Endothelial cell of umbilical vein (primary cell): ENCODE results near the gene SIN3B. TPM values are rescaled to one million over a fixed set of nuclear protein-coding genes. Genes with fewer than 3 reads are reported as not detected.

Experiments
- BruUV-seq: library from RNA; stranded (reverse); fragments of 400-500 nt; replicated peaks from 2 replicates; lab custom pipeline; 2021; lab: Mats Ljungman, UMichigan
- CTCF ChIA-PET: fragments of 300-600, 350-600 bp; sonication (Branson Sonifier 250); formaldehyde crosslinking; loops from one replicate; lab custom pipeline; 2021; ENCODE audit warnings: antibody characterized with exemption, inconsistent platforms; lab: Charles Lee
- POLR2A ChIA-PET: fragments of 300-600, 350-600 bp; sonication (Branson Sonifier 250); formaldehyde crosslinking; loops from one replicate; lab custom pipeline; 2021; ENCODE audit warnings: antibody characterized with exemption, inconsistent platforms; lab: Charles Lee
- DNase-seq: peaks from one replicate; pipeline ENCODE4 v3.0.0-alpha.2; 2011; ENCODE audit warnings: low read depth, low spot score
- FAIRE-seq: peaks from 2 replicates; lab custom pipeline; 2011; peaks lifted over from hg19 to GRCh38; lab: Jason Lieb, UNC
- H2AFZ ChIP-seq: 2 replicates; pipeline ENCODE4 v1.6.0; 2012; ENCODE audit warnings: low read depth, low read length, control low read depth, inconsistent platforms
- H3K27ac ChIP-seq: 2 replicates; pipeline ENCODE4 v1.5.1; 2011; ENCODE audit warnings: low read depth, mild to moderate bottlenecking, control low read depth, low read length, moderate library complexity; ENCODE audit not compliant: insufficient read depth
- H3K27me3 ChIP-seq, 2 experiments: 2 replicates each; pipeline versions ENCODE4 v1.6.0 to v1.6.1; 2011; ENCODE audit warnings: low read length in 2 of 2, mixed read lengths in 1 of 2; ENCODE audit not compliant: control insufficient read depth in 2 of 2, insufficient read depth in 2 of 2
- H3K36me3 ChIP-seq, 2 experiments: 2 replicates in 1 of 2; 3 replicates in 1 of 2; pipeline ENCODE4 v1.5.1; 2011; ENCODE audit warnings: low read length in 2 of 2, mild to moderate bottlenecking in 1 of 2, moderate library complexity in 1 of 2; ENCODE audit not compliant: control insufficient read depth in 2 of 2, insufficient read depth in 2 of 2; ENCODE audit errors: extremely low read depth in 1 of 2
- H3K4me1 ChIP-seq: 3 replicates; pipeline ENCODE4 v1.5.1; 2011; ENCODE audit warnings: mild to moderate bottlenecking, low read length; ENCODE audit not compliant: control insufficient read depth, insufficient read depth; ENCODE audit errors: extremely low read depth
- H3K4me2 ChIP-seq: 2 replicates; pipeline ENCODE4 v1.6.1; 2011; ENCODE audit warnings: low read length, control low read depth, mixed read lengths; ENCODE audit not compliant: insufficient read depth
- H3K4me3 ChIP-seq, 3 experiments: fragments of 200-600 bp in 1 of 3; sonication (generic), shearing (Covaris generic) in 1 of 3; replicated peaks in 1 of 3; 2 replicates each; pipeline ENCODE4 v1.5.1; 2011 to 2016; ENCODE audit warnings: control low read depth in 3 of 3, low read length in 3 of 3, mild to moderate bottlenecking in 2 of 3, inconsistent platforms in 1 of 3, low read depth in 1 of 3, moderate library complexity in 1 of 3; ENCODE audit not compliant: insufficient read depth in 1 of 3
- H3K79me2 ChIP-seq: 2 replicates; pipeline ENCODE4 v1.6.0; 2012; ENCODE audit warnings: low read length, inconsistent platforms; ENCODE audit not compliant: control insufficient read depth, insufficient read depth
- H3K9ac ChIP-seq: replicated peaks from 2 replicates; pipeline ENCODE3; 2011; ENCODE audit warnings: low read length, control low read depth; ENCODE audit not compliant: insufficient read depth; ENCODE audit errors: extremely low read depth
- H3K9me1 ChIP-seq: replicated peaks from 3 replicates; pipeline ENCODE4 v1.6.0; 2011; ENCODE audit warnings: mild to moderate bottlenecking, low read length; ENCODE audit not compliant: control insufficient read depth, insufficient read depth; ENCODE audit errors: extremely low read depth
- H3K9me3 ChIP-seq: replicated peaks from 2 replicates; pipeline ENCODE4 v1.5.1; 2012; ENCODE audit warnings: low read length, inconsistent platforms; ENCODE audit not compliant: control insufficient read depth, insufficient read depth
- H4K20me1 ChIP-seq: replicated peaks from 2 replicates; pipeline ENCODE3; 2011; ENCODE audit warnings: mild to moderate bottlenecking, low read length; ENCODE audit not compliant: control insufficient read depth, insufficient read depth; ENCODE audit errors: extremely low read depth
- CTCF ChIP-seq, 2 donors: IDR thresholded peaks; 1 replicate in 1 of 2; 2 replicates in 1 of 2; pipeline ENCODE4 v1.5.1; 2011; ENCODE audit warnings: low read length in 2 of 2, mild to moderate bottlenecking in 2 of 2, moderate library complexity in 2 of 2, control low read depth in 1 of 2, inconsistent platforms in 1 of 2, low read depth in 1 of 2; ENCODE audit not compliant: insufficient read depth in 1 of 2; ENCODE audit errors: extremely low read depth in 1 of 2
- EZH2 ChIP-seq: IDR thresholded peaks from 2 replicates; pipeline ENCODE4 v1.6.1; 2012; ENCODE audit warnings: borderline replicate concordance, low read depth, mild to moderate bottlenecking, moderate library complexity, low read length, inconsistent platforms; ENCODE audit not compliant: severe bottlenecking
- GATA2 ChIP-seq: IDR thresholded peaks from 2 replicates; pipeline ENCODE4 v1.7.0; 2011; ENCODE audit warnings: low read depth, mild to moderate bottlenecking, moderate library complexity, mixed read lengths, low read length; ENCODE audit not compliant: insufficient read length, insufficient read depth
- dilution Hi-C: fragments of 300-500 bp; cut with MboI; formaldehyde crosslinking; loops from one replicate; pipeline ENCODE4 v1.15.0; 2019; ENCODE audit warnings: low sequenced_read_pairs; ENCODE audit not compliant: extremely low pct_ligation_motif_present
- intact Hi-C: fragments of 100-400 bp; cut with micrococcal nuclease; formaldehyde crosslinking; loops from one replicate; pipeline ENCODE4 v1.10.0; 2022
- polyA plus RNA-seq, 4 experiments: library from polyadenylated mRNA; depleted of rRNA in 3 of 4; stranded (reverse) in 3 of 4; unstranded in 1 of 4; fragments of >200 nt; gene quantifications; 2 replicates each; pipeline versions ENCODE4 v1.2.1 to v1.2.3, GENCODE V29; 2011 to 2012; ENCODE audit warnings: missing spikeins in 1 of 4
- total RNA-seq: library from RNA; stranded (reverse); gene quantifications from 2 replicates; pipeline ENCODE4 v1.2.3, GENCODE V29; 2021

Gene SIN3B
- total and polyA plus RNA-seq, 2 donors (not counting 3 experiments of a cell fraction or from before 2014, with no cell fraction given): 46.2 to 75.0 TPM

DNA sequence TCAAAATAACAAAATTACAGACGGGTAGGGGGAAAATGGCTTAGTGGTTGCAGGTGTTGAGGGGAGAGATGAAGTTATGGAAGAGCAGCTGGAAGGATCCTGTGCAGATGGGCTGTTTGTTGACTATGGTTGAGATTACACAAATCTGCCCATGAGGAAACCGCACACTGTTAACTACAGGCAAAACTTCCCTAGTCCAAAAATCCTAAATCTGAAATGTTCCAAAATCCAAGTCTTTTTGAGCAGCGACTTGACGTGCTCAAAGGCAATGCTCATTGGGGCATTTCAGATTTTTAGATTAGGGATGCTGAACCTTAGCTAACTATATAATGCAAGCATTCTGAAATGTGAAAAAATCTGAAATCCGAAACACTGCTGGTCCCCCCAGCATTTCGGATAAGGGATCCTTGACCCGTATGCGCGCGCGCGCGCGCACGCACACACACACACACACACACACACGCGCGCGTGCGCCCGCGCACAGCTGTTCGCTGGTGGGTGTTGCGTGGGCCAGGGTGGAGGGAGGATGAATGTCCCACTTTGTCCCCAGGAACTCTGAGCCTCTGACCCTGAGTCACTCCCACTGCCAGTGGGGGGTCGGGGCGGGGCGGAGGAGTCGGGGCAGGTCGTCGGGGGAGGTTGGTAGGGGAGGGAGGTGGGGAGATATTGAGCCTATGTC is 66.4 kb downstream of the SIN3B start:
- Histone ChIP-seq H2AFZ (no peak overlapping the region), H3K27ac (no peak overlapping the region), H3K9me3 (no peaks in the 10 kb centered on the region), H3K9me1 (no peaks in the 10 kb centered on the region), H3K9ac (no peak overlapping the region), H3K27me3 (no peaks in the 10 kb centered on the region), H3K4me3 (no peak overlapping the region), H3K36me3 (no peaks in the 10 kb centered on the region), H3K79me2 (no peaks in the 10 kb centered on the region), H3K4me1 (no peaks in the 10 kb centered on the region), H4K20me1 (no peaks in the 10 kb centered on the region), H3K4me2 (no peak overlapping the region)
- BruUV-seq: TSS peak; percentile 12
- DNase-seq: no peak
- CTCF ChIA-PET: interaction anchor here (0.6 kb wide), 2 partner anchors 66 to 180 kb away, joined by 3 read pairs; partner anchors contain the start of gene SIN3B
- dilution Hi-C loops (no loop called here), intact Hi-C loops (loop anchor here (2.0 kb wide), 1 partner anchor 371 kb away; the partner anchor contains the start of gene BABAM1)
- TF ChIP-seq CTCF (IDR thresholded peaks at IDR 0.05; ENCODE audit: extremely low read depth in 1 of 2, insufficient read depth in 1 of 2, low read depth in 1 of 2, low read length in 2 of 2): no peak
- TF ChIP-seq GATA2: no peak
- peak; percentile 39 for TF ChIP-seq EZH2
- POLR2A ChIA-PET: no interaction called here
- FAIRE-seq: no peak
